Parathyroid adenoma (tissue), 2 donors: ENCODE measurements around the gene WDR77.

ENCODE experiments used
- H2AFZ ChIP-seq: fragments of 300-600 bp; sonication (generic); one replicate; pipeline ENCODE4 v1.7.0; 2017; ENCODE audit warnings: antibody characterized with exemption, mild to moderate bottlenecking
- H3K27ac ChIP-seq: fragments of 300-600 bp; sonication (generic); one replicate; pipeline ENCODE4 v1.7.0; 2017
- H3K27me3 ChIP-seq: fragments of 300-600 bp; sonication (generic); one replicate; pipeline ENCODE4 v1.7.0; 2017; ENCODE audit warnings: low read length; ENCODE audit not compliant: control insufficient read depth, insufficient read depth
- H3K36me3 ChIP-seq: fragments of 300-600 bp; sonication (generic); one replicate; pipeline ENCODE4 v1.7.0; 2017; ENCODE audit warnings: low read length; ENCODE audit not compliant: control insufficient read depth, insufficient read depth
- H3K4me1 ChIP-seq: fragments of 300-600 bp; sonication (generic); one replicate; pipeline ENCODE4 v1.7.0; 2017; ENCODE audit warnings: control low read depth
- H3K4me2 ChIP-seq: fragments of 300-600 bp; sonication (generic); one replicate; pipeline ENCODE4 v1.7.0; 2017; ENCODE audit warnings: low read length
- H3K4me3 ChIP-seq: fragments of 300-600 bp; sonication (generic); one replicate; pipeline ENCODE4 v1.7.0; 2017; ENCODE audit warnings: low read depth, low read length
- H3K79me2 ChIP-seq: fragments of 300-600 bp; sonication (generic); one replicate; pipeline ENCODE4 v1.7.0; 2017; ENCODE audit warnings: control low read depth
- H3K9ac ChIP-seq: fragments of 300-600 bp; sonication (generic); one replicate; pipeline ENCODE4 v1.7.0; 2017; ENCODE audit warnings: mild to moderate bottlenecking
- H3K9me3 ChIP-seq: fragments of 300-600 bp; sonication (generic); one replicate; pipeline ENCODE4 v1.7.0; 2017; ENCODE audit warnings: low read length; ENCODE audit not compliant: control insufficient read depth
- CTCF ChIP-seq: fragments of 300-600 bp; sonication (generic); IDR thresholded peaks from one replicate; pipeline ENCODE4 v1.7.0; 2017; ENCODE audit warnings: antibody characterized with exemption, mild to moderate bottlenecking
- donor health status: primary hyperparathyroidism.

WDR77 gene

GRCh38 chr1:111483876-111484275 lies 34.8 kb upstream of the WDR77 start:
- H3K4me3 ChIP-seq: no peak overlapping the region

GRCh38 chr1:111483166-111483565 lies 34.1 kb upstream of the WDR77 start:
- Histone ChIP-seq H3K27me3 (no peaks in the 10 kb centered on the region), H3K4me3 (no peak overlapping the region), H3K9ac (no peak overlapping the region), H3K4me2 (no peak overlapping the region), H3K36me3 (no peaks in the 10 kb centered on the region), H3K4me1 (no peaks in the 10 kb centered on the region), H2AFZ (no peak overlapping the region), H3K79me2 (no peaks in the 10 kb centered on the region), H3K9me3 (no peaks in the 10 kb centered on the region), H3K27ac (no peak overlapping the region)
- no peak for TF ChIP-seq CTCF

More at GRCh38 chr1:111483876-111484275, 34.8 kb upstream of the WDR77 start:
- Histone ChIP-seq H3K9ac (no peak overlapping the region), H3K4me1 (no peaks in the 10 kb centered on the region), H2AFZ (no peak overlapping the region), H3K4me2 (no peak overlapping the region), H3K79me2 (no peaks in the 10 kb centered on the region), H3K9me3 (no peaks in the 10 kb centered on the region), H3K27me3 (no peaks in the 10 kb centered on the region), H3K27ac (no peak overlapping the region), H3K36me3 (no peaks in the 10 kb centered on the region)
- TF ChIP-seq CTCF: no peak

DNA sequence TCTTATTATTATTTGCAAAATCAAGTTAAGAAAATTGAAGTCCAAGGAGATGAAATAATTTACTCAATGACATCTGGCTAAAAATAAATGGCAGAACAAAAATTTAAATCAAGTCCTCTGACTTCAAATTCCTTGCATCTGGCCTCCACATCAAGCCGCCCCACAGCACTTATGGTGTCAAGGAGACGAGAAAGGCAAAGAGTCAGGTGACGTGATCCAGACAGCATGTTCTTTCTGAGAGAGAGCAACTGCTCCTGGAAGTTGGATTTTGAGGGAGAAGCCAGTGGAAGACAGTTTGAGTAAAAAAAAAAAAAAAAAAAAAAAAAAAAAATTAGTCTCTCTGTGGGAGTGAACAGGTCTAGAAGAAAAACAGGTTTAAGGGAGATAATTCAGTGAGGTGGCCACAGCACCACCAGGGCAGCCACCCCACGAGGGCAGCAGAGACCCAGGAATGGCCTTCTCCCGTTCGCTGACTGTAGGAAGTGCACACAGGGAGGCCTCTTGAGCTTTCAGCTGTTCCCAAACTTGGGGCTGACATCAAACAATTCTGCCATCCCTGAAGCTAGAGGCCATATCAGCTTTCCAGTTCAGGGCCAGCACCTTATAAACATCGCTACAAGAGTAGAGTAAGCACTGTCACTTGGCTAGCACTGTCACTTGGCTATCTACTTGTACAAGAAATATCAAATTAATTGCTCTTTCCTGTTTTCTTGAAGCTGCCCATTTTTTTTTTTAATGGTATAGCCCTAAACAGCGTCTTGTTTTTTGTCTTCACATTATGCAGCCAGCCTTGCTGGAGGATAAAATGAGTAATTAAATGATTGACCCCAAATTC lies 32.5 kb upstream of the WDR77 start:
- Histone ChIP-seq H3K9me3 (no peaks in the 10 kb centered on the region), H3K36me3 (no peaks in the 10 kb centered on the region), H3K27me3 (no peaks in the 10 kb centered on the region), H2AFZ (peak overlapping the region; percentile 28), H3K4me2 (no peak overlapping the region), H3K79me2 (no peaks in the 10 kb centered on the region), H3K4me3 (no peak overlapping the region), H3K4me1 (no peaks in the 10 kb centered on the region), H3K9ac (no peak overlapping the region), H3K27ac (no peak overlapping the region)
- TF ChIP-seq CTCF: peak; percentile 67

- Histone ChIP-seq H3K4me3 (no peak overlapping the region), H3K27ac (no peak overlapping the region), H3K27me3 (no peaks in the 10 kb centered on the region), H3K4me2 (no peak overlapping the region), H2AFZ (no peak overlapping the region), H3K79me2 (no peaks in the 10 kb centered on the region), H3K9me3 (no peaks in the 10 kb centered on the region), H3K9ac (no peak overlapping the region), H3K4me1 (no peaks in the 10 kb centered on the region), H3K36me3 (no peaks in the 10 kb centered on the region)
- TF ChIP-seq CTCF: no peak
Observed at GRCh38 chr1:111480674-111481073, 31.6 kb upstream of the WDR77 start.
